AG09309 (cell line): ENCODE data around the gene ZNF335.

Experiments used
- DNase-seq: peaks from one replicate; pipeline ENCODE4 v3.0.0-alpha.2; 2010; ENCODE audit warnings: low read depth
- H3K4me3 ChIP-seq: 2 replicates; pipeline ENCODE4 v1.5.1; 2011; ENCODE audit warnings: mild to moderate bottlenecking, low read depth, low read length, moderate library complexity; ENCODE audit not compliant: control insufficient read depth
- TF ChIP-seq, protein P1 (sequence below): IDR thresholded peaks from 2 replicates; pipeline ENCODE4 v1.5.1; 2011; ENCODE audit warnings: mild to moderate bottlenecking, low read depth, low read length, inconsistent platforms; ENCODE audit not compliant: insufficient read depth, control insufficient read depth; ENCODE audit errors: missing control alignments

The ZNF335 gene

GRCh38 chr20:45953672-45954071, 18.3 kb downstream of the ZNF335 start:
- no peak for DNase-seq
- TF ChIP-seq, protein P1, sequence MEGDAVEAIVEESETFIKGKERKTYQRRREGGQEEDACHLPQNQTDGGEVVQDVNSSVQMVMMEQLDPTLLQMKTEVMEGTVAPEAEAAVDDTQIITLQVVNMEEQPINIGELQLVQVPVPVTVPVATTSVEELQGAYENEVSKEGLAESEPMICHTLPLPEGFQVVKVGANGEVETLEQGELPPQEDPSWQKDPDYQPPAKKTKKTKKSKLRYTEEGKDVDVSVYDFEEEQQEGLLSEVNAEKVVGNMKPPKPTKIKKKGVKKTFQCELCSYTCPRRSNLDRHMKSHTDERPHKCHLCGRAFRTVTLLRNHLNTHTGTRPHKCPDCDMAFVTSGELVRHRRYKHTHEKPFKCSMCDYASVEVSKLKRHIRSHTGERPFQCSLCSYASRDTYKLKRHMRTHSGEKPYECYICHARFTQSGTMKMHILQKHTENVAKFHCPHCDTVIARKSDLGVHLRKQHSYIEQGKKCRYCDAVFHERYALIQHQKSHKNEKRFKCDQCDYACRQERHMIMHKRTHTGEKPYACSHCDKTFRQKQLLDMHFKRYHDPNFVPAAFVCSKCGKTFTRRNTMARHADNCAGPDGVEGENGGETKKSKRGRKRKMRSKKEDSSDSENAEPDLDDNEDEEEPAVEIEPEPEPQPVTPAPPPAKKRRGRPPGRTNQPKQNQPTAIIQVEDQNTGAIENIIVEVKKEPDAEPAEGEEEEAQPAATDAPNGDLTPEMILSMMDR, result no peak

DNA sequence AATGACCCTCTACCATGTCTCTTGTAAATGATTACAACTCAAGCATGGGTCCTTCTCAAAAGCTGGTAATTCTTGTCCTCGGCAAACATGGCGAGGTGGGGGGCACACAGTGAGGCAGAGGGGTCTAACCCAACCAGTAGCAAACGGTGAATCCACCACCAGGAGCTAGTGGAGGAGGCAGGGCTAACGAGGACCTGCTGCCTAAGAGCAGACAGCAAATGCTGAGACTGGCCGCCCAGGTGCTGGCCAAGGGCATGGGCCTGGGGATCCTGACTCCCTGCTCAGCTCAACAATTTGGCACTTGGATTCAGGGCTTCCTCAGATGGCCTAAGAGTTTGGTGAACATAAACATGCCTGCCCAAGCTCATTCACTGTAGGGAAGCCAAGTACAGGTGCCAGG, 19.1 kb downstream of the ZNF335 start:
- DNase-seq, result no peak
- TF ChIP-seq, protein P1, result no peak

More at GRCh38 chr20:45953672-45954071, 18.3 kb downstream of the ZNF335 start:
- H3K4me3 ChIP-seq, result no peak overlapping the region

GRCh38 chr20:45951925-45952834, 19.8 kb downstream of the ZNF335 start:
- TF ChIP-seq, protein P1, result no peak
- no peak overlapping the region for H3K4me3 ChIP-seq
- no peak for DNase-seq

More for the DNA sequence above, 19.1 kb downstream of the ZNF335 start:
- H3K4me3 ChIP-seq, result no peak overlapping the region

GRCh38 chr20:45950330-45950646, 21.7 kb downstream of the ZNF335 start:
- TF ChIP-seq, protein P1, result no peak
- no peak overlapping the region for H3K4me3 ChIP-seq
- no peak for DNase-seq

DNA sequence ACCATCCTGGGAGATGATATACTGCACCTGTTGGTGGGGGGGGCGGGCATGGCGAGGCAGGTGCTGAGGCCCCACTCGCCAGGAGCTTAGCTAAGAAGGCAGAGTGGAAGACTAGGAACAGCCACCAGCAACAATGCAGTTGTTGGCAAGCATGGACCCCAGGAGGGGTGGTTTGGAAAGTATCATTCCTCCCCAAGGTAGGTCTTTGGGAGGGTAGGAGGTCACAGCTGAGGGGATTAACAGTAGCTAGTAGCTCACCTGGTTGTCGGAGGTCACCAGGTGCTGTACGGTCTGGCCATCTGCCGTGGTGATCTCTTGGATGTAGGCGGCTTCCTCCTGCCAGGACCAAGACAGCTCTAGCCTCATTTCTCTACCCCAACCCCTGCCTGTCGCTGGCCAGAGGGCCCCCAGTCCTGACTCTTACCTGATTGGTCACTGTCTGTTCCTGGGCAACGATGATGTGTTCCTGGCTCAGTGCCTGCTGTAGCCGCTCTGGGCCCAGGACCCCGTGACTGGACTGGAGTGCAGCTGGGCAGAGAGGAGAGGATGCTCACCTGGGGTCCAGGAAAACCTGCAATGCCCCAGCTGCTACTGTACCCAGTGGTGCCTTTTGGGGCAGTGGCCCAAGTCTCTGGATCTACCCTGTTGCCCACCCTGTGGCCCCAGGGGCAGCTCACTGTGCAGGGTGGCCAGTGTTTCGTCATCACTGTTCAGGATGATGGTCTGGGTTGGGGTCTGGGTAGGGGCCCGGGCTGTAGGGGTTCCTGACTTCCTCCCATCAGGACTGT, 22.3 kb downstream of the ZNF335 start:
- no peak for DNase-seq
- TF ChIP-seq, protein P1, result no peak
- H3K4me3 ChIP-seq, result no peak overlapping the region

GRCh38 chr20:45948742-45949541, 23.1 kb downstream of the ZNF335 start:
- no peak overlapping the region for H3K4me3 ChIP-seq
- TF ChIP-seq, protein P1, result no peak
- DNase-seq, result no peak
